ENCODE results near the gene GPR153. TPM values are rescaled to one million over a fixed set of nuclear protein-coding genes. Genes with fewer than 3 reads are reported as not detected.
"Not testable (repeated sequence)": the region's sequence is repeated elsewhere in the genome, so short reads cannot be mapped to it uniquely, and the experiment has no call there.

GPR153 gene
- total and polyA plus RNA-seq, 2 donors (not counting 1 experiment from before 2014, with no cell fraction given) = 0.04 to 0.20 TPM

DNA sequence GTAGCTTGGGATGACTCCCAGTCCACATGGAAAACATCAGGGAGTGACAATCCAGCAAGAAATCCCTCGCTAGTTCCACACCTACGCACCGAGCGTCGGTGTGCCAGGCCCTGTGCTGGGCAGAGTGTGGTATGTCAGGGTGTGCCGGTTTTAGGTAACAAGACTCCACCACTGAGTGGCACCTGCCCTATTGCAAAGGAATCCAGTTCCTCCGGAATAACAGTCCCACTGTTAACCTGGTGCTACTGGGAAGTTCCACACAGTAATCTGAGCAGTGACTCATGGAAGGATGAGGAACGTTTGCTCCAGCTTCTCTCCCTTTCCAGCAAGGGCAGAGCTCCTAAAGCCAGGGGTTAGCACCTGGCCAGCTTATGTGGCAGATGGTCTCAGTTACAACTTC is 40.7 kb downstream of the GPR153 start:
- Histone ChIP-seq H3K4me2 (replicated peaks; ENCODE audit: low read depth, low read length, poor library complexity, severe bottlenecking) (no peak overlapping the region), H3K9ac (ENCODE audit: low read length) (no peak overlapping the region), H3K27ac (ENCODE audit: low read length in 2 of 2) (no peak overlapping the region), H3K79me2 (ENCODE audit: control insufficient read depth, insufficient read depth, low read length) (no peaks in the 10 kb centered on the region), H3K9me3 (ENCODE audit: control extremely low read depth in 1 of 3, control insufficient read depth in 2 of 3, insufficient read depth in 1 of 3, low read length in 2 of 3) (no peaks in the 10 kb centered on the region), H4K20me1 (ENCODE audit: control insufficient read depth, insufficient read depth, low read length, poor library complexity, severe bottlenecking) (peaks cover under 1% of the 10 kb centered on the region), H3K4me1 (ENCODE audit: control insufficient read depth in 2 of 2, insufficient read depth in 2 of 2, low read length in 2 of 2) (no peaks in the 10 kb centered on the region), H3K36me3 (replicated peaks in 1 of 2; ENCODE audit: control extremely low read depth in 1 of 2, control insufficient read depth in 1 of 2, extremely low read depth in 1 of 2, insufficient read depth in 2 of 2, low read length in 1 of 2) (peaks cover 5 to 28% of the 10 kb centered on the region in 2 experiments), H2AFZ (ENCODE audit: insufficient read depth, low read depth, low read length, poor library complexity, severe bottlenecking) (no peak overlapping the region), H3K4me3 (ENCODE audit: control extremely low read depth in 1 of 5, extremely low read depth in 1 of 5, insufficient read depth in 1 of 5, low read depth in 2 of 5, low read length in 4 of 5) (no peak overlapping the region), H3K27me3 (replicated peaks in 1 of 4; ENCODE audit: control extremely low read depth in 1 of 4, control insufficient read depth in 3 of 4, insufficient read depth in 4 of 4, low read length in 3 of 4) (peaks cover 0 to 8% (median 0%) of the 10 kb centered on the region in 4 experiments)
- CTCF ChIA-PET = no interaction called here
- POLR2A ChIA-PET = no interaction called here
- no peaks in the 10 kb centered on the region for H3K4me1 Mint-ChIP-seq
- TF ChIP-seq EZH2 (IDR thresholded peaks at IDR 0.05; ENCODE audit: borderline replicate concordance, insufficient read depth, low read depth, low read length, poor library complexity, severe bottlenecking) = no peak
- TF ChIP-seq, protein P1, sequence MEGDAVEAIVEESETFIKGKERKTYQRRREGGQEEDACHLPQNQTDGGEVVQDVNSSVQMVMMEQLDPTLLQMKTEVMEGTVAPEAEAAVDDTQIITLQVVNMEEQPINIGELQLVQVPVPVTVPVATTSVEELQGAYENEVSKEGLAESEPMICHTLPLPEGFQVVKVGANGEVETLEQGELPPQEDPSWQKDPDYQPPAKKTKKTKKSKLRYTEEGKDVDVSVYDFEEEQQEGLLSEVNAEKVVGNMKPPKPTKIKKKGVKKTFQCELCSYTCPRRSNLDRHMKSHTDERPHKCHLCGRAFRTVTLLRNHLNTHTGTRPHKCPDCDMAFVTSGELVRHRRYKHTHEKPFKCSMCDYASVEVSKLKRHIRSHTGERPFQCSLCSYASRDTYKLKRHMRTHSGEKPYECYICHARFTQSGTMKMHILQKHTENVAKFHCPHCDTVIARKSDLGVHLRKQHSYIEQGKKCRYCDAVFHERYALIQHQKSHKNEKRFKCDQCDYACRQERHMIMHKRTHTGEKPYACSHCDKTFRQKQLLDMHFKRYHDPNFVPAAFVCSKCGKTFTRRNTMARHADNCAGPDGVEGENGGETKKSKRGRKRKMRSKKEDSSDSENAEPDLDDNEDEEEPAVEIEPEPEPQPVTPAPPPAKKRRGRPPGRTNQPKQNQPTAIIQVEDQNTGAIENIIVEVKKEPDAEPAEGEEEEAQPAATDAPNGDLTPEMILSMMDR (IDR thresholded peaks at IDR 0.05) = no peak
- H3K27ac Mint-ChIP-seq = no peak overlapping the region
- DNase-seq (no peak), ATAC-seq (ENCODE audit: low read depth) (no peak)
- WGBS (ENCODE audit: insufficient coverage) = 97% methylated on average over 8 of the region's 8 CpGs
- H3K9me3 Mint-ChIP-seq (ENCODE audit: insufficient read depth) = no peaks in the 10 kb centered on the region
- H3K4me3 Mint-ChIP-seq = no peak overlapping the region
- H3K27me3 Mint-ChIP-seq = peaks cover 19% of the 10 kb centered on the region
- intact Hi-C loops (cut with micrococcal nuclease) = no loop called here

DNA sequence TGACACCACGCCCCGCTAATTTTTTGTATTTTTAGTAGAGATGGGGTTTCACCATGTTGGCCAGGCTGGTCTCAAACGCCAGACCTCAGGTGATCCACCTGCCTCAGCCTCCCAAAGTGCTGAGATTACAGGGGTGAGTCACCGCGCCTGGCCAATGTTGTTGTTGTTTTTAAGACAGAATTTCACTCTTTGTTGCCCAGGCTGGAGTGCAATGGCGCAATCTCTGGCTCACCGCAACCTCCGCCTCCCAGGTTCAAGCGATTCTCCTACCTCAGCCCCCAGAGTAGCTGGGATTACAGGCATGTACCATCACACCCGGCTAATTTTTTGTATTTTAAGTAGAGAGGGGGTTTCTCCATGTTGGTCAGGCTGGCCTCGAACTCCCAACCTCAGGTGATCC is 41.3 kb downstream of the GPR153 start:
- DNase-seq; H3K27ac ChIP-seq (ENCODE audit: low read length in 2 of 2); H3K79me2 ChIP-seq (ENCODE audit: control insufficient read depth, insufficient read depth, low read length); H3K4me1 Mint-ChIP-seq; CTCF ChIA-PET; H3K27me3 ChIP-seq (replicated peaks in 1 of 4; ENCODE audit: control extremely low read depth in 1 of 4, control insufficient read depth in 3 of 4, insufficient read depth in 4 of 4, low read length in 3 of 4); H3K9me3 ChIP-seq (ENCODE audit: control extremely low read depth in 1 of 3, control insufficient read depth in 2 of 3, insufficient read depth in 1 of 3, low read length in 2 of 3); H3K27ac Mint-ChIP-seq; H2AFZ ChIP-seq (ENCODE audit: insufficient read depth, low read depth, low read length, poor library complexity, severe bottlenecking); H3K4me3 ChIP-seq (ENCODE audit: control extremely low read depth in 1 of 5, extremely low read depth in 1 of 5, insufficient read depth in 1 of 5, low read depth in 2 of 5, low read length in 4 of 5); H3K9me3 Mint-ChIP-seq (ENCODE audit: insufficient read depth); H3K4me1 ChIP-seq (ENCODE audit: control insufficient read depth in 2 of 2, insufficient read depth in 2 of 2, low read length in 2 of 2); H3K4me2 ChIP-seq (replicated peaks; ENCODE audit: low read depth, low read length, poor library complexity, severe bottlenecking); ATAC-seq (ENCODE audit: low read depth); H3K9ac ChIP-seq (ENCODE audit: low read length); POLR2A ChIA-PET; H4K20me1 ChIP-seq (ENCODE audit: control insufficient read depth, insufficient read depth, low read length, poor library complexity, severe bottlenecking); intact Hi-C loops (cut with micrococcal nuclease); H3K4me3 Mint-ChIP-seq: not testable (repeated sequence)
- peaks cover 5 to 26% of the 10 kb centered on the region in 2 experiments for H3K36me3 ChIP-seq (replicated peaks in 1 of 2; ENCODE audit: control extremely low read depth in 1 of 2, control insufficient read depth in 1 of 2, extremely low read depth in 1 of 2, insufficient read depth in 2 of 2, low read length in 1 of 2)
- peaks cover 20% of the 10 kb centered on the region for H3K27me3 Mint-ChIP-seq
- 92% methylated on average over 5 of the region's 11 CpGs for WGBS (ENCODE audit: insufficient coverage)
